GM15510 (cell line): ENCODE measurements around the gene PMFBP1.

Experiments used
- POLR2A ChIP-seq: IDR thresholded peaks from 3 replicates; pipeline ENCODE4 v1.6.1; 2011; ENCODE audit warnings: borderline replicate concordance; ENCODE audit not compliant: insufficient read length; ENCODE audit errors: extremely low read depth

The PMFBP1 gene

DNA sequence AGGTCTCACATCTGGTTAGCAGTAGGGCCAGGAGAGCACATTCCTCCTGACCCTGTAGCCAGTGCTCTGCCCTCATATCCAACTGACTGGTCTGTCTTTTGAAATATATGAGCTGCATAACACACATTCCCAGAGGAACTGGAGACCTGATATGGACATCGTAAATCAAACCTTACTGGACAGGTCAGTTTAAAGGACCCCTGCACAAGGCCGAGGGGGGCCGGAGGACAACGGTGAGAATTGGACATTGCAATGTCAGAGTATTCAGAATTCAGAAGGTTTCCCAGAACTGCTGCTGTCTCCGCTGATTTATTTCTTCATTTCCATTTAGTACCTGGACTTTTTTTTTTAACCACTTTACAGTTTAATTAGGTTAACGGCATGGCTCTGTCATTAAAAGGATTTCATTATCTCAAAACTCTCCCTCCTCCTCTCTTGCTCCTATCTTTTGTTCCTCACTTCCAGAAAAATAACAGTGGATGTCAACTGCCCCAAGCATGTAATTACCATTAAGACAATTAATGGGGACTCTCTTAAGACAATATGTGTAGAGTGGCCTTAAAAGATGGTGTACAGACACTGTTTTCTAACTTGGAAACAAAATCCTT lies 4.9 kb downstream of the PMFBP1 start:
- no peak for TF ChIP-seq POLR2A

GRCh38 chr16:72166151-72166550 lies 5.8 kb downstream of the PMFBP1 start:
- TF ChIP-seq POLR2A: no peak

GRCh38 chr16:72164691-72165090 lies 7.3 kb downstream of the PMFBP1 start:
- no peak for TF ChIP-seq POLR2A

DNA sequence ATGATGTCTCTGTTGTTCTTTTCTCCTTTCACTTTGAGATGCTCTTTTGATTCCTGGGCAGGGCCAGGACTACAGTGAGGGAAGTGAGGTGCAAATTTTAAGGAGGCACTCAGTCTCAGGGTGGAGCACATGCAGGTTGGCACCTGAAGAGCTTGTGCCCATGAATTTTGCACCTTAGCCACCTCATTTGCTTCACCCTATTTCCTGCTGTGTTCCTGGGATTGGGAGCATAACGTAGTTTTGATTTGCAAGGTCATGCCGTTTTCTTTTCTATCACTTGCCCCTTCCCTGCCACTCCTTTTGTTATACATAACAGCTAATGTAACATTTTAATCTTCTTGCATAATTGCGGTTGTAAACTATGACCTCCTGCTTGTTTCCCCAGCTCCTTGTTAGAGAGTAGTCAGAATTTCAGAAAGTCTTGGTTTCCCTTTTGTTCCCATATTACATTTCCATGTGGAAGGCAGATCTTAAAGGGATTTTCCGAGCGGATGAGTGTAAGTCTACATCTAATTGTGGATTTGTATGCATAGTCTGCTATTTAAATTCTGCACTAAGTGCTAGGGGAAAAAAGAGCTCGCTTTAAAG lies 9.8 kb downstream of the PMFBP1 start:
- TF ChIP-seq POLR2A: no peak

DNA sequence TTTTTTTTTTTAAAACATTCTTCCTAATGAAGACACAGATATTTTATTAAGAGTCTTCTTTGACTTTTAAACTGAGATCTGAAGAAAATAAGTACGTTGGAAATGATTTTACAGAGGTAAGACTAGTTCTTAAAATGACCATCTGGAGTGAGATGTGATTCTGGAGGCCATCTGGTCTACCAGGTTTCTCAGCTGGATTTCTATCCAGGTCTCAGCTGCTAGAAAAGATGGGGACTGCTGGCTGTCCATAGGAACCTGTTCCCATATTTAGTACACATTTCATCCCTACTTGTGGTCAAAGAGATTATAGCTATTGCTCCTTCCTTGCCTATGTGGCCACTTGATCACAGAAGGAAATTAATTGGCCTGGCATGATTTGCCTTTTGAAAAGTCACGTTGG lies 12.2 kb downstream of the PMFBP1 start:
- TF ChIP-seq POLR2A: no peak

DNA sequence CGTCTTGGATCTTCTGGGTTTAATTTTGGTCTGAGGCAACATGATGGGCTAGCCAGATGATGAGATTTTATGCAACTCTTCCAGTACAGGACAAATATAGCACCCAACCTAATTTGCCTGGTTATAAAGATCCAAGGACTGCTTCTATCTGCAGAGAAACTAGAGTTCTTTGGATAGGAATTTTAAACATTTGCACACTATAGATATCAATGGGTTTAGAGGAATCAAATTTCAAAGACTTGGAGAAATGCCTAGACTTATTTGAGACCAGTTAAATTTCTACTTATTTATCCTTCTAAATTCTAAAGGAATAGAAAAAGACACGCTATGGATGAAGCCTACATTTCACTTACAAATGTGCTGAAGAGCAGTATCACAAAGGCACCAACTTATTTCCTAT lies 12.6 kb downstream of the PMFBP1 start:
- no peak for TF ChIP-seq POLR2A

DNA sequence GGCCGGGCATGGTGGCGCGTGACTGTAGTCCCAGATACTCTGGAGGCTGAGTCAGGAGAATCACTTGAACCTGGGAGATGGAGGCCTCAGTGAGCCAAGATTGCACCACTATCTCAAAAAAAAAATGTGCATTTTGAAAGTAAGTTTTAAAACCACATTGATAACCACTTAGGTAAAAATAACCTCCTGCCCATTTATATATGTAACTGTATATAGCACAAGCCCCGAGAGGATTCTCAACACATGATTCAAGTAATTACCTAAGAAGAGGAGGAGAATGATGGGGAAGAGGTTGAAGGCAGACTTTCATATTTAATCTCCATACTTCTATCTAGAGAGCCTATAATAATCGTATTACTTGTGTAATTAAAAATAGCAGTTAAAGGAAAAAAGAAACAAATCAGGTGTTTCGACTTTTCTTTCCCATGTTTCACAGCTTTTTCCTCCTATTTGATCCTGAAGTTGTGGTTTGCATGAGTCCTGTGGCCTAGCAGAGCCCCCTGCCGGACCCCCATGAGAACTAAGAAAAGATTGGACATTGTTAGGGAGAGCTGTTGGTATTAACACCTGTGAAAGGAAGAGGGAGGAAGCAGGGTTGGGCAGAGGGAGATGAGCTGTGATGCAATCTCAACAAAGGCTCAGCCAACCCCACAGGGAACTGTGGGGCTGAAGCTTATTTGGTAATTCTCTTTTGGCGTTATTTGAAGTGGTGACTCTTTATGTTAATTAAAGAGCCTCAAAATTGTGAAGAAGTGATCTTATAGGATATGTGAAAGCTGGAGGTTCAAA lies 22.1 kb downstream of the PMFBP1 start:
- TF ChIP-seq POLR2A: no peak

DNA sequence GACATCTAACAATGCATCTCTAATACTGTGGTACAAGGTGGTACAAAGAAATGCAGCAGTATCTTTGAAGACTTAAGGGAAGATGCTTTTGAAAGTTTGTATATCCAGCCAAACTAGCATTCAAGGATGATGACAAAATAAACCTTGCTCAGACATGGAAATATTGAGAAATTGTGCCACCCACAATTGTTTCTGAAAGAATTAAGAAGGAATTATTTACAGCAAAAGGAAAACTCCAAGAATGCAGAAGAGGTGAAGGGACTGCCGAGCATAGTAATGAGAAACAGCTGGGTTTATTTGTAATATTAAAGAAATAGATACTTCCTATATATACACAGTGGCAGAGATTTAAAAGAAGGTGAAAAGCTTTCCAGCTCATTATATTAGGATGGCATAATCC lies 29.5 kb downstream of the PMFBP1 start:
- TF ChIP-seq POLR2A: no peak

- no peak for TF ChIP-seq POLR2A
Measured at GRCh38 chr16:72139908-72140307, 32.0 kb downstream of the PMFBP1 start.

GRCh38 chr16:72138064-72138572 lies 33.8 kb downstream of the PMFBP1 start:
- no peak for TF ChIP-seq POLR2A

DNA sequence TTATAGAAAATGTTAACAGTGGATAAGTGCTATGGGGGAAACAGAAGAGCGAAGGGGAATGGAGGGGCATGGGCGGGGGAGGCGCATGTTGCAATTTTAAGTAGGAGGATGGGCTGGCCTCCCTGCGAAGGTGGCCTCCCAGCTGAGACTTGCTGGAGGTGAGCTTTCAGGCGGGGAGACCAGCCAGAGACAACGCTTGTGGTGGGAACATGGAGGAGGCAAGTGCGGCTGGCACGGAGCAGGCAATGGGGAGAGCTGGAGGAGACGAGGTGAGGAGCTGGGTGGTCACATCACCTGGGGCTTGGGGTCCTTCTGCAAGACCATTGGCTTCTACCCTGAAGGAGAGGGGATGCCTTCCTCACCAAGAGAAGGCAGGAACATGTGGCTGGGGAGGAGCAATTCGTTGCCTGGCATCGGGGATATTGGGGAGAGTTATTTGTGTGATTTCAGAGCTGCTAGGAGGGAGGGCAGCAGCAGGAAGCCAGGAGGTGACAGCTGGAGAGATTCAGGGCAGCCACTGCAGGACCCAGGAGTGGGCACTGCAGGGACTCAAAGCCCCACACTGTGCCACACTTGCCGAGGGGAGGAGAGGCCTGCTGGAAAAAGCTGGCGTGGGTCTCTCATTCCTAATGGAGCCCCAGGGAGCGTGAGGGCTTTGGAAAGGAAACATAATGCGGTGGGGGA lies 34.4 kb downstream of the PMFBP1 start:
- TF ChIP-seq POLR2A: no peak

DNA sequence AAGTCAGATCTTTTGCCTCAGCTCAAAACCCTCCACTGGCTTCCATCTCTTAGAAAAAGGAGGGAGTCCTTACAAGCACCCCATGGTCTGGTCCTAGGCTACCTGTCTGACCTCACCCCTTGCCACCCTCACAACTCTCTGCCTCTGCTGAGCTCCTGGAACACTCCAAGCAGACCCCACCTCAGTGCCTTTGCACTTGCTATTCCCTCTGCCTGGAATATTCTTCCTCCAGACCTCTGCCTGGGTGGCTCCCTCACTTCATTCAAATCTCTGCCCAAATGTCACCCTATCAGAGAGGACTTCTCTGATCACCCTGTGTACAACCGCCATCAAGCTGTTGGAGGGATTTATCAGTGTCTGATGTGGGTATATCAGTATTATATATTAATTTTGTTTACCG lies 37.4 kb downstream of the PMFBP1 start:
- TF ChIP-seq POLR2A: no peak

- TF ChIP-seq POLR2A: no peak
Measured at GRCh38 chr16:72132726-72133125, 39.2 kb downstream of the PMFBP1 start.

DNA sequence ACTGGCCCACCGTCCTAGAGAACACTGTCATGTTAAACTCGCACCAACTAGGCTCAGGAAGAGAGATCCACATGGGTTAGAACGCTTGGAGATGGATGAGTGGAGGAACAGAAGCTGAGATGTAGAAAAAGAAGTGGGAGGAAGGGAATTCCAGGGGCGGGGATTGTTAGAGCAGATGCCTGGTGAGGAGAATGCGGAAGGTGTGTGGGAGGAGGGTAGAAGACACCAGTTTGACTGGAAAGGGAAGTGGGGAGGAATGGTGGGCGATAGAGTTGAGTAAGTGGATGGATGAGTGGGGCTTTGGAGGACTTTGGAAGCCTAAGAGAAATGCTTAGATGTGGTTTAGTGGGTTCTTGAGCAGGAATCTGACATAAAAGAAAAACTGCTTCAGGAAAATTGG lies 40.9 kb downstream of the PMFBP1 start:
- no peak for TF ChIP-seq POLR2A
